ENCODE results near the gene EZR. TPM values are rescaled to one million over a fixed set of nuclear protein-coding genes. Genes with fewer than 3 reads are reported as not detected.

EZR gene
- polyA plus RNA-seq, 3 donors = 68.1 to 95.8 (median 86.3) TPM

GRCh38 chr6:158755636-158756035 is 63.5 kb downstream of the EZR start:
- H3K36me3 ChIP-seq (replicated peaks in 1 of 2; ENCODE audit: control insufficient read depth in 1 of 2, insufficient read depth in 2 of 2, low read length in 2 of 2) = peaks cover 27 to 61% of the 10 kb centered on the region in 2 donors

GRCh38 chr6:158754738-158755137 is 64.4 kb downstream of the EZR start:
- WGBS (ENCODE audit: insufficient coverage) = 97% methylated on average over 7 of the region's 11 CpGs
- no peak overlapping the region for H3K27ac ChIP-seq (ENCODE audit: low read depth in 1 of 2, low read length in 2 of 2)
- no peak for TF ChIP-seq CTCF (IDR thresholded peaks at IDR 0.05)
- no peak for DNase-seq
- Mint-ChIP-seq H3K9me3 (peaks cover 0 to 2% (median 0%) of the 10 kb centered on the region in 7 donors), H3K4me3 (no peak overlapping the region), H3K4me1 (no peaks in the 10 kb centered on the region), H3K27me3 (ENCODE audit: low read depth in 3 of 3) (no peaks in the 10 kb centered on the region), H3K36me3 (peaks cover 63 to 80% of the 10 kb centered on the region in 2 donors), H3K27ac (peak overlapping the region in 2 of 7 donors; percentile 28 to 57)
- H3K27me3 ChIP-seq (ENCODE audit: control insufficient read depth in 2 of 2, insufficient read depth in 2 of 2, low read length in 2 of 2) = no peaks in the 10 kb centered on the region
- H2AFZ ChIP-seq (ENCODE audit: insufficient read depth, low read depth, low read length, poor library complexity, severe bottlenecking) = no peak overlapping the region
- peaks cover 27 to 61% of the 10 kb centered on the region in 2 donors for H3K36me3 ChIP-seq (replicated peaks in 1 of 2; ENCODE audit: control insufficient read depth in 1 of 2, insufficient read depth in 2 of 2, low read length in 2 of 2)
- no peak overlapping the region for H3K4me3 ChIP-seq (replicated peaks in 1 of 3; ENCODE audit: low read depth in 2 of 3, low read length in 3 of 3)
- H3K4me2 ChIP-seq (replicated peaks; ENCODE audit: extremely low read depth, low read length, poor library complexity, severe bottlenecking) = no peak overlapping the region
- no peaks in the 10 kb centered on the region for H3K9me3 ChIP-seq (replicated peaks in 1 of 2; ENCODE audit: control insufficient read depth in 1 of 2, insufficient read depth in 1 of 2, low read length in 2 of 2)
- no peak overlapping the region for H3K9ac ChIP-seq (ENCODE audit: insufficient read depth, low read length, poor library complexity, severe bottlenecking)
- no peaks in the 10 kb centered on the region for H3K4me1 ChIP-seq (ENCODE audit: control insufficient read depth in 1 of 2, insufficient read depth in 2 of 2, low read length in 2 of 2)
- intact Hi-C loops (cut with micrococcal nuclease) = loop anchor here in 1 of 2 donors (5.0 kb wide), 1 partner anchor 32 kb away; no protein-coding TSS in a partner anchor
- no peaks in the 10 kb centered on the region for H4K20me1 ChIP-seq (ENCODE audit: insufficient read depth, low read length)
- no peaks in the 10 kb centered on the region for H3K79me2 ChIP-seq (ENCODE audit: insufficient read depth, low read length)

More at GRCh38 chr6:158755636-158756035, 63.5 kb downstream of the EZR start:
- no peaks in the 10 kb centered on the region for H3K27me3 ChIP-seq (ENCODE audit: control insufficient read depth in 2 of 2, insufficient read depth in 2 of 2, low read length in 2 of 2)
- no peaks in the 10 kb centered on the region for H4K20me1 ChIP-seq (ENCODE audit: insufficient read depth, low read length)
- no peak overlapping the region for H3K4me3 ChIP-seq (replicated peaks in 1 of 3; ENCODE audit: low read depth in 2 of 3, low read length in 3 of 3)
- no peak for DNase-seq
- H3K9ac ChIP-seq (ENCODE audit: insufficient read depth, low read length, poor library complexity, severe bottlenecking) = no peak overlapping the region
- no peak overlapping the region for H3K4me2 ChIP-seq (replicated peaks; ENCODE audit: extremely low read depth, low read length, poor library complexity, severe bottlenecking)
- peaks cover 60 to 76% of the 10 kb centered on the region in 2 donors for H3K36me3 Mint-ChIP-seq
- WGBS (ENCODE audit: insufficient coverage) = 96% methylated on average over 9 of the region's 13 CpGs
- no peaks in the 10 kb centered on the region for H3K27me3 Mint-ChIP-seq (ENCODE audit: low read depth in 3 of 3)
- no peak overlapping the region for H3K4me3 Mint-ChIP-seq
- H3K27ac ChIP-seq (ENCODE audit: low read depth in 1 of 2, low read length in 2 of 2) = no peak overlapping the region
- intact Hi-C loops (cut with micrococcal nuclease) = loop anchor here in 1 of 2 donors (5.0 kb wide), 1 partner anchor 33 kb away; no protein-coding TSS in a partner anchor
- H3K9me3 ChIP-seq (replicated peaks in 1 of 2; ENCODE audit: control insufficient read depth in 1 of 2, insufficient read depth in 1 of 2, low read length in 2 of 2) = no peaks in the 10 kb centered on the region
- peaks cover 0 to 2% (median 0%) of the 10 kb centered on the region in 7 donors for H3K9me3 Mint-ChIP-seq
- no peak overlapping the region for H3K27ac Mint-ChIP-seq
- H3K79me2 ChIP-seq (ENCODE audit: insufficient read depth, low read length) = no peaks in the 10 kb centered on the region
- H2AFZ ChIP-seq (ENCODE audit: insufficient read depth, low read depth, low read length, poor library complexity, severe bottlenecking) = no peak overlapping the region
- H3K4me1 Mint-ChIP-seq = no peaks in the 10 kb centered on the region
- no peaks in the 10 kb centered on the region for H3K4me1 ChIP-seq (ENCODE audit: control insufficient read depth in 1 of 2, insufficient read depth in 2 of 2, low read length in 2 of 2)
- no peak for TF ChIP-seq CTCF (IDR thresholded peaks at IDR 0.05)
